ENCODE results near the gene SBNO1. TPM values are rescaled to one million over a fixed set of nuclear protein-coding genes. Genes with fewer than 3 reads are reported as not detected.
"Not testable (repeated sequence)": the region's sequence is repeated elsewhere in the genome, so short reads cannot be mapped to it uniquely, and the experiment has no call there.

Gene SBNO1
- total RNA-seq, 2 donors from 2014 or later, result 16.7 to 19.8 TPM

- no peak for TF ChIP-seq CTCF (IDR thresholded peaks at IDR 0.05)
- Histone ChIP-seq H3K4me3 (no peak overlapping the region), H3K4me1 (no peaks in the 10 kb centered on the region), H3K9me3 (no peaks in the 10 kb centered on the region), H3K36me3 (peaks cover 96% of the 10 kb centered on the region), H3K27me3 (no peaks in the 10 kb centered on the region), H3K27ac (no peak overlapping the region)
- DNase-seq (ENCODE audit: low spot score), result no peak
Measured at GRCh38 chr12:123319273-123319672, 45.4 kb downstream of the SBNO1 start.

GRCh38 chr12:123313046-123313445, 51.6 kb downstream of the SBNO1 start:
- H3K4me1 ChIP-seq; H3K9me3 ChIP-seq; H3K27me3 ChIP-seq; H3K27ac ChIP-seq; DNase-seq (ENCODE audit: low spot score); H3K4me3 ChIP-seq: not testable (repeated sequence)
- peaks cover 94% of the 10 kb centered on the region for H3K36me3 ChIP-seq

GRCh38 chr12:123306200-123306599, 58.4 kb downstream of the SBNO1 start:
- Histone ChIP-seq H3K4me1 (no peaks in the 10 kb centered on the region), H3K9me3 (no peaks in the 10 kb centered on the region), H3K36me3 (peaks cover 96% of the 10 kb centered on the region), H3K4me3 (no peak overlapping the region), H3K27me3 (no peaks in the 10 kb centered on the region), H3K27ac (no peak overlapping the region)
- DNase-seq (ENCODE audit: low spot score), result no peak
- no peak for TF ChIP-seq CTCF (IDR thresholded peaks at IDR 0.05)

GRCh38 chr12:123305136-123305535, 59.5 kb downstream of the SBNO1 start:
- Histone ChIP-seq H3K27ac (no peak overlapping the region), H3K4me1 (no peaks in the 10 kb centered on the region), H3K27me3 (no peaks in the 10 kb centered on the region), H3K36me3 (peaks cover 93% of the 10 kb centered on the region), H3K9me3 (no peaks in the 10 kb centered on the region), H3K4me3 (no peak overlapping the region)
- no peak for TF ChIP-seq CTCF (IDR thresholded peaks at IDR 0.05)
- DNase-seq (ENCODE audit: low spot score), result no peak

GRCh38 chr12:123293178-123293760, 71.4 kb downstream of the SBNO1 start:
- Histone ChIP-seq H3K36me3 (peaks cover 60% of the 10 kb centered on the region), H3K9me3 (no peaks in the 10 kb centered on the region), H3K27me3 (no peaks in the 10 kb centered on the region), H3K4me3 (no peak overlapping the region), H3K27ac (no peak overlapping the region), H3K4me1 (no peaks in the 10 kb centered on the region)
- no peak for DNase-seq (ENCODE audit: low spot score)
- no peak for TF ChIP-seq CTCF (IDR thresholded peaks at IDR 0.05)

- no peak for DNase-seq (ENCODE audit: low spot score)
- Histone ChIP-seq H3K4me3 (no peak overlapping the region), H3K27ac (no peak overlapping the region), H3K36me3 (peaks cover 30% of the 10 kb centered on the region), H3K9me3 (no peaks in the 10 kb centered on the region), H3K4me1 (no peaks in the 10 kb centered on the region), H3K27me3 (no peaks in the 10 kb centered on the region)
- no peak for TF ChIP-seq CTCF (IDR thresholded peaks at IDR 0.05)
Measured at GRCh38 chr12:123289911-123290310, 74.7 kb downstream of the SBNO1 start.
